M059J (cell line): Measurements from ENCODE around the gene FOXP1. TPM values are rescaled to one million over a fixed set of nuclear protein-coding genes. Genes with fewer than 3 reads are reported as not detected.

Experiments used
- DNase-seq: peaks from one replicate; pipeline ENCODE4 v3.0.0-alpha.2; 2012; ENCODE audit warnings: low read depth
- total RNA-seq: library from RNA; depleted of rRNA; stranded (reverse); fragments of >200 nt; shearing (Covaris generic); gene quantifications from 2 replicates; pipeline ENCODE4 v1.2.3, GENCODE V29; 2014

Gene FOXP1
- total RNA-seq, 1 experiment from 2014 or later = 19.2 TPM

- peak; percentile 20 for DNase-seq
These were observed 74.5 kb downstream of the FOXP1 start for GRCh38 chr3:71509066-71509465.

GRCh38 chr3:71505767-71506350 lies 77.7 kb downstream of the FOXP1 start:
- DNase-seq = no peak

- peak; percentile 88 for DNase-seq
These were observed 79.1 kb downstream of the FOXP1 start for GRCh38 chr3:71504250-71505036.

GRCh38 chr3:71503525-71504249 lies 79.8 kb downstream of the FOXP1 start:
- peak; percentile 62 for DNase-seq

- no peak for DNase-seq
These were observed 81.4 kb downstream of the FOXP1 start for GRCh38 chr3:71502066-71502625.

- DNase-seq = no peak
These were observed 82.8 kb downstream of the FOXP1 start for GRCh38 chr3:71500696-71501095.

- no peak for DNase-seq
These were observed 84.2 kb downstream of the FOXP1 start for GRCh38 chr3:71499227-71499876.

- DNase-seq = no peak
These were observed 85.0 kb downstream of the FOXP1 start for GRCh38 chr3:71498543-71498942.

GRCh38 chr3:71497971-71498444 lies 85.5 kb downstream of the FOXP1 start:
- DNase-seq = peak; percentile 39

GRCh38 chr3:71497367-71497897 lies 86.1 kb downstream of the FOXP1 start:
- peak; percentile 25 for DNase-seq

GRCh38 chr3:71495708-71496472 lies 87.6 kb downstream of the FOXP1 start:
- DNase-seq = peak; percentile 78

GRCh38 chr3:71494212-71494611 lies 89.3 kb downstream of the FOXP1 start:
- DNase-seq = no peak

GRCh38 chr3:71492974-71493771 lies 90.4 kb downstream of the FOXP1 start:
- no peak for DNase-seq

GRCh38 chr3:71492566-71492965 lies 91.0 kb downstream of the FOXP1 start:
- no peak for DNase-seq

- DNase-seq = no peak
These were observed 92.3 kb downstream of the FOXP1 start for GRCh38 chr3:71491154-71491752.

- DNase-seq = no peak
These were observed 92.8 kb downstream of the FOXP1 start for GRCh38 chr3:71490692-71491091.

GRCh38 chr3:71489315-71489761 lies 94.2 kb downstream of the FOXP1 start:
- no peak for DNase-seq

- DNase-seq = no peak
These were observed 94.6 kb downstream of the FOXP1 start for GRCh38 chr3:71488882-71489281.

- no peak for DNase-seq
These were observed 95.1 kb downstream of the FOXP1 start for GRCh38 chr3:71488391-71488809.
